HG03342 (cell line): ENCODE results near the gene GINS2.

Experiments
- ATAC-seq: cut with Tn5 transposase; IDR thresholded peaks from one replicate; pipeline ENCODE4 v1.9.1; 2021; ENCODE audit warnings: mild to moderate bottlenecking, moderate library complexity; ENCODE audit not compliant: unreplicated experiment

Gene GINS2

DNA sequence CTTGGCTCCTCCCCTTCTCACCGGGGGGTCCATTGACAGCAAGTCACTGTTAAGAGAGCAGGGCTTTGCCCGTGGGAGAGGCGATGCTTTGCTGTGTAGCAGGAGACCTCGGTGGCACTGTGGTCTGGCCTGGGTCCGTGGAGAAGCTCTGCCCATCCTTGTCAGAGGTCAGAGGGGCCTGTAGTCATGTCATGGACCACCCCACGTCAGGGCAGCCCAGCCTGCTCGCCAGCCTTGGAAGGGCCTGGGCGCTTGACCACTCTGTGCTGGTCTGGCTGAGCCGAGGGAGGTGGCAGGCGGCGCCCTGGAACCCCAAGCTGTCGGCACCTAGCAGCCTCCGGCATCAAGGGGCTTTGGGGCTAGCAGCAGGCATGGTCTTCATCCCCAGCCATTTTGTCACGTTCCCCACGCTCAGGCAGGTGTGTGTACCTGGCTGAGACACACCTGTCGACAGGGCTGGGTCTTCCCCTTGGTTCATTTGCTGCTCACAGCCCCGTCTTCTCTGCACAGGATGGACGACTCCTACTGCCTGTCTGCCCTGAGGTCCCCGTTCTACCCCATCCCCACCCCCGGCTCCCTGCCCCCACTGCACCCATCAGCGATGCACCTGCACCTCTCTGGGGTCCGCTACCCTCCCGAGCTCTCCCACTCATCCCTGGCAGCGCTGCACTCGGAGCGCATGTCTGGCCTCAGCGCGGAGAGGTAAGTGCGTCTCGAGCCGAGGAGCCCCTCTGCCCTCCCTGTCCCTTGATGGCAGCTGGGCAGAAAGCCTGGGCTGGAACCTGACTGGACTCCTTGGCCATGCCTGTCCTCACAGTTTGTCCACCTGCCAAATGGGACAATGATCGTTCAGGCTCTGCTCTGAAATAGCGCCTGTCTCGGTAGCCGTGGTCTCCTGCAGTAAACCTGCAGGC lies 33.3 kb downstream of the GINS2 start:
- ATAC-seq = no peak

DNA sequence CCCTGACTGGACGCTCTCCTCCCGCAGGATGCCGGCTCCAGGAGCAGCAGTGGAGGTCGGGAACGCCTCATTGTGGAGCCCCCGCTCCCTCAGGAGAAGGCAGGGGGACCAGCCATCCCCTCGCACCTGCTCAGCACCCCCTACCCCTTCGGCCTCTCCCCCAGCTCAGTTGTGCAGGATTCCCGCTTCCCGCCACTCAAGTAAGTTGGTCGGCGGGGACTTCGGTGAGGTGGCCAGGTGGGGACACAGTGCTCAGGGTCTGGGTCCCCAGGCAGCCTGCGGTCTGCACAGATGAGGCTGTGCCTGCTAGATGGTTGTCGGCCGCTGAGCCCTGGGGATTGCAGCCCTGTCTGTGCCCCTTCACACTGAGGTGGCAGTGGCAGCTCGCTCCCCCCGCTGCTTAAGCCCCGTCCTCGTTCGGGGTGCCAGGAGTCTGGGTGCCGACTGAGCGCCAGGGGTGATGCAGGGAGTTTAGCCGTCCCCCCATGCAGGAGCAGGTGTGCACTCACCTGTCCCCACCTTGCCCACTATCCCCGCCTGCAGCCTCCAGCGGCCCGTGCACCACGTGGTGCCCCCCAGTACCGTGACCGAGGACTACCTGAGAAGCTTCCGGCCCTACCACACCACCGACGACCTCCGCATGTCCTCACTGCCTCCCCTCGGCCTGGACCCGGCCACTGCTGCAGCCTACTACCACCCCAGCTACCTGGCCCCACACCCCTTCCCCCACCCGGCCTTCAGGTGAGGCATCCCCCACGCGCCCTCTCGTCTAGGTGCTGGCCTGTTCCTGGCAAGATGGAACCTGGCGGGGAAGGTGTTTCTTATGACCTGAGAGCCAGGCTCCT lies 34.3 kb downstream of the GINS2 start:
- ATAC-seq = no peak

DNA sequence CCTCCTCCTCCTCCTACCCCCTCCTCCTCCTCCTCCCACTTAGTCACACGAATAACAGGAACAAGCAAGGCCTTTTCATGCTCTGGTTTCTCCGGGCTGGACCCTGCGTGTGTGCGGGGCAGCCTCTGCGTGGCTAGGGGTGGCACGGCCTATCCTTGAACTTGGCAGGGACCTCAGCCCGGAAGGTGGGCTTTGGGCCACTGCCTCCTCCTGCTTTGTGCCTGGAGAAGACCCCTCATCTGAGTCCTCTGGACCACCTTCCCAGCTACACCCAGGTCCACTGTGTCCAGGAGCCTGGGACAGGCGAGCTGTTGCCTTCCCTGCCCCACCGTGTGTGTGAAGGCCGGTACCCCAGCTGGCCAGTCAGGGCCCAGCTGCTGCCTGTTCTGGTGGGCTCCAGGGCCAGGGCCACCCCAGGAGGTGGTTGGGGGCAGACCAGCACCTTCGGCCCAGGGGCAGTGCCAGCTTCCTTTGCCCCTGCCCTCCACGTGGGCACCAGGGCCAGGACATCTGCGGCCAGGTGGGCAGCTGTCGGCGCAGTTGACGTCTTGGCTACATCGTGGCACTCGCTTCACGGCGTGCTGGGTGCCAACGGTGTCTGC lies 35.4 kb downstream of the GINS2 start:
- no peak for ATAC-seq

- no peak for ATAC-seq
Observed at GRCh38 chr16:85652431-85653221, 36.1 kb downstream of the GINS2 start.

DNA sequence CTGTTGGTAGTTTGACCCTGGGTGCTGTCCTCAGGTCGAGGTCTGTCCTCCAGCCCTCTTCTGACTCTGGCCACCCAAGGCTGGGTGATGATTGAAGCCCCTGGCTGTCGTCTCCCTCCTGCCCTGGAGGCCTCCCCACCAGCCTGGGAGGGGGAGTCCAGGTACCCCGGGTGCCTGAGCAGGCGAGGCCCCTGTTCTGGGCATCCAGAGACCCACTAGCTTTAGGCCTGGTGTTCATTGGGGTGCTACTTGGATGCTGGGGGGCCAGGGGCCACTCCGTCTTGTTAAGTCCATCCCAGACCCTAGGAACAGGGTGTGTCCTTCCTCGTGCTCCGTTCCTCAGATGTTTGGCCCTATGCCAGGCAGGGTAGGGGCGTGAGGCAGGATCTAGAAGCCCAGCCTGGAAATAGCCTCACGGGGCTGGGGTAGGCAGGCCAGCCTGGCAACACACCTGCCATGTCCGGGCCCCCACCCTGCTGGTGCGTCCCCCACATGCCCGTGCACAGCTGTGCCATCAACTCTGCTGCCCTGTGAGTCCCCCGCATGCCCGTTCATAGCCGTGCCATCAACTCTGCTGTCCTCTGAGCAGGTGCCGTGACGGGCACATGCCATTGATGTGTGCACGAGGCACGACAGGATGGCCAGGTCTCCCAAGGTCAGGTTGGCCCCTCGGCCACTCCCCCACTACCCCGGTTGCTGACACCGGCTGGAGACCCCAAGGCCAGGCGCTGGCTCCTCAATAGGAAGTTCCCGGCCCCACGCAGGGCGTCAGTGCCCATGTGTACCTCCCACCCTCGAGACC lies 36.9 kb downstream of the GINS2 start:
- ATAC-seq = no peak

DNA sequence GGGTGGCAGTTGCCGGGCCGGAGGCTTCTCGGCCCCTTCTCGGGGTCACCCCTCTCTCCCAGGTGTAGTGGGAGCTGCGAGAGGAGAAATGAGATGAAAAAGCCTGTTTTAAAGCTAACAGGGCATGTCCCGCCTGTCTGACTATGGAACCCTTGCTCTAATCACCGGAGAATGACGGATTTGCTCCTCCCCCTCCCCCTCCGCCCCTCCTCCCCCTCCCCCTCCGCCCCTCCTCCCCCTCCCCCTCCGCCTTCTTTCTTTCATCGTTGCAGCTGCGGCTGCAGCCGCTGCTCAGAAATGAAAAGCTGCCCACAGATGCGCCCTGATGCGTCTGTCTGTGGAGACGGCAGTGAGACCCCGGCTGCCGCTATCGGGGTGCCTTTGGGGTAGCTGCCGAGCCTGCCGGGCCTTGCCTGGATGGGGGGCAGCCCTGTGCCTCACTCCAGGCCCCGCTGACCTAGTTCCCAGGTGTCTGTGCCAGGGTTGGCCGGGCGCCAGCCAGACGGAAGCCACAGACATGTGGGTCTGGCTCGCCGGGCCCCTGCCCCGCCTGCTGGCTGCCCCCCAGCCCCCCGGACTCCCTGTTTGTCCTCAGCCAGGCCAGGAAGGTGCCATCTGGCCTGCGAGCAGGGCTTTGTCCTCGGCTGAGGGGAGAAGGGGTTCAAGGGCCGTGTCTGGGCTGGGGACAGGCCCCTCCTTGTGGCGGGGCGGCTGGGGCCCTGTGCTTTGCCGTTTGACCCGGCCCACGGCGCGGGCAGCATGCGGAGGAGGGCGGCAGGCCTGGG lies 37.7 kb downstream of the GINS2 start:
- ATAC-seq = no peak

GRCh38 chr16:85650135-85650843 lies 38.5 kb downstream of the GINS2 start:
- ATAC-seq = no peak

DNA sequence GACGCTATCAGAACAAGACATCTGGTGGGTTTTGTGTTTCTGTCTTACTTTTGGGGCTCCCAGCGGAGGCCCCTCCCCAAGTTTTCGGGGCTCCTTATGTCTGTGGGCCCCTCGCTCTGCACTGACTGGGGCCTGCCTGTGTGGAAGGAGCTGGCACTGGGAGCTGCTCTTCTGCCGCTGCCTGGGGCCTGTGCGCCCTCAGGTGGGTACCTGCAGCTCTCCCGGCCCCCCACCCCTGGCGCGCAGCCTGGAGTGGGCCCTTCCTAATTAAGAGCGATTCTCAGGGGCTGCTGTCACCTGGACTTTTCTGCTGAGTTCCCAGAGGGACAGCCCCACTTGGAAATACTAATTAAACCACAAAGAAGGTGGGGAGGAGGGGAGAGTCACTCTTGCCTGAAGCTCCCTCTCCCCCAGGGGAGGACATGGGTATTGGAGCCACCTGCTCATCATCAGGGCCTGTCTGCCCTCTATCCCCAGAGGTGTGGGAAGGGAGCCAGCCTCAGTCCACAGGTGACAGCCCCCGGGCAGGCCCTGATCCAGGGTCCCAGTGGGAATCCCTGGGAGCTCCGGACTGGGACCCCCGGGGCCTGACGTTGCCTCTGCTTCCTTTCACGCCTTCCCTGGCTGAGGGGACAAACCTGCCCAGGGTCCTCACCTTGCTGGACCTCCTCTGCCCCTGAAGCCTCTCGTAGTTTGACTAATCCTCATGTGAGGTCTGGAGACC lies 39.2 kb downstream of the GINS2 start:
- ATAC-seq = no peak

DNA sequence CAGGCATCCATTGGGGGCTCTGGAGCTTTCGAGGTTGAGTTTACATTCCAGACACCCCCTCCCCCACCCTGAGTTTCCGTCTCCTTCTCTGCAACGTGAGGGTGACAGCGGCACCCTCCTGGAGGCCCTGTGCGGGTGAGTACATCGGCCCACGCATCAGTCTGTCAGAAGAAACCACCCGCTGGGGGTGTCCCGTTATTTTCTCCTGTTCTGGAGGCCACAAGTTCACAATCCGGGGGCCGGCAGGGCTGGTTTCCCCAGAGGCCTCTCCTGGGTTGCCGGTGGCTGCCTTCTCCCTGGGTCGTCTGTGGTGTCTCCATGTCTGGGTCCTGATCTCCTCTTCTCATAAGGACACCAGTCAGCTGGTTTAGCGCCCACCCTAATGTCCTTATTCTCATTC lies 39.9 kb downstream of the GINS2 start:
- no peak for ATAC-seq

- no peak for ATAC-seq
Observed at GRCh38 chr16:85648070-85648714, 40.6 kb downstream of the GINS2 start.

GRCh38 chr16:85646976-85647375 lies 41.8 kb downstream of the GINS2 start:
- no peak for ATAC-seq

DNA sequence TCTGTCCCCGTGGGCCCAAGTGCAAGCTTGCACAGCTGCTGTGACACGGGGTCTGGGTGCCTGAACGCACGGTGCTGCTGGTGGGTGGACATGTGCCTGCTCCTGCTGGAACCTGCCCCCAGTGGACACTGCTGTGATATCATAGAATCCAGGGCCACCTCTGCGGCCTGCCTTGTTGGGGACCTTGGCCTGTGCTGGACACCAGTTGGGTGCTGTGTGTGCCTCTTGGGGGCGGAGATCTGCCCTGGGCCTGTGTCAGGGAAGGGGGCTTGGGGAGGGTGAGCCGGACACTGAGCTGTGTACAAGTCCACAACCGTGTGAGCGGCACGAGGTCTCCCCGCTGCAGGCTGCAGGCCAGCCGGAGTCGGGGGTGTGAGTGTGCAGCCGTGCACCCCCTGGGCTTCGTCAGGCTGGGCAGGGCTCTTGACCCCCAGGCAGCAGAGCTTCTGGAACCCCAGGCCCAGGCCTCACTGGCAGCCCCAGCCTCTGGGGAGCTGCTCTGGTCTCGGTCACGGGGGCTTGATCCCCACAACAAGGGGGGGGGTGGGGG lies 42.3 kb downstream of the GINS2 start:
- no peak for ATAC-seq

GRCh38 chr16:85645021-85645589 lies 43.6 kb downstream of the GINS2 start:
- ATAC-seq = no peak

DNA sequence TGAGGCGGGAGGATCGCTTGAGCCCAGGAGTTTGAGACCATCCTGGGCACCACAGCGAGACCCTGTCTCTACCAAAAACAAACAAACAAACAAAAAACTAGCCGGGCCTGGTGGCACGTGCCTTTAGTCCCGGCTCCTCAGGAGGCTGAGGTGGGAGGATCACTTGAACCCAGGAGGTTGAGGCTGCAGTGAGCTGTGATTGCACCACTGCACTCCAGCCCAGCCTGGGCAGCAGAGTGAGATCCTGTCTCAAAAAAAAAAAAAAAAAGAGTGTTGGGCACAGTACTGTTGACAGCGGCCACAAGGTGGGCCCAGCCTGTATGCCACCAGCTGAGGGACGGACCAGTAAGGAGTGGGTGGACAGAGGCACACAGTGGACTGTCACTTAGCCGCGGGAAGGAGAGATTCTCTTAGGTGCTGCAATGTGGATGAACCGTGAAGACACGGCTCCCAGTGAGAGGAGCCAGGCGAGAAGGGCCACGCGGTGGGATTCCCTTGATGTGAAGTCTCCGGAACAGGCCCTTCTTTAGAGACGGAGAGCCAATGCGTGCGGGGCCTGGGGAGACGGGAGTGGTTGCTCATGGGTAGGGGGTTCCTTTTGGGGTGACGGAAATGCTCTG lies 44.6 kb downstream of the GINS2 start:
- ATAC-seq = no peak

GRCh38 chr16:85643631-85644030 lies 45.1 kb downstream of the GINS2 start:
- ATAC-seq = no peak

DNA sequence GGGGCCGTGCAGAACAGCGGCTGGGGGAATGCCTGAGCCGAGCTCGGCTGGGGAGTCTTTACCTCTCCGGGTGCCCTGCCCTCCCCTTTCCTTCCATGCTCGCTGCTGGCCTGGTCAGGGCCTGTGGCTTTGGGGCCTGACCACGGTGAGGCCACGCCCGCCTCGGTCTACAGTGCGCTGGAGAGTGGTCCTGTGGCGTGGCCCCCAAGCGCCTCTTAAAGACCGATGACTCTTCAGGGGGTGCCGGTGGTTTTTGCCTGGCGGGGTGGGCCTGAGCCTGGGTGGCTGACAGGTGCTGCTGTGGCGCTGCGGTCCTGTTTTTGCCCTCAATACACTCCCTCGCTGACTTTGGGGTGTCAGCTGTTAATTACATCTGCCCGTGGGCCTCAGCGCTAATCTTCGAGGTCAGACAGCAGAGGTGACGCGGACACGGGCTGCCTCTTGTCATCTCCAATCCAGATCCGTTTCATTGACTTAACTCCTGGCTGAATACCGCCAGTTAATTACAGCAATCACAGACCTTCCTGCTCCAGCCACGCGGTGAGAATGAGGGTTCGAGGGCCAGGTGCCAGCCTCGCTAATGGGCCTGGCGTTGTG lies 45.9 kb downstream of the GINS2 start:
- ATAC-seq = no peak
